GM19023 (cell line): ENCODE measurements around the gene GAL.

Source experiments
- ATAC-seq: cut with Tn5 transposase; IDR thresholded peaks from one replicate; pipeline ENCODE4 v1.9.1; 2021; ENCODE audit warnings: mild to moderate bottlenecking, moderate library complexity; ENCODE audit not compliant: unreplicated experiment

GAL gene

GRCh38 chr11:68707527-68707926, 23.2 kb downstream of the GAL start:
- no peak for ATAC-seq

- ATAC-seq = no peak
These were observed 24.7 kb downstream of the GAL start for GRCh38 chr11:68709062-68709461.

DNA sequence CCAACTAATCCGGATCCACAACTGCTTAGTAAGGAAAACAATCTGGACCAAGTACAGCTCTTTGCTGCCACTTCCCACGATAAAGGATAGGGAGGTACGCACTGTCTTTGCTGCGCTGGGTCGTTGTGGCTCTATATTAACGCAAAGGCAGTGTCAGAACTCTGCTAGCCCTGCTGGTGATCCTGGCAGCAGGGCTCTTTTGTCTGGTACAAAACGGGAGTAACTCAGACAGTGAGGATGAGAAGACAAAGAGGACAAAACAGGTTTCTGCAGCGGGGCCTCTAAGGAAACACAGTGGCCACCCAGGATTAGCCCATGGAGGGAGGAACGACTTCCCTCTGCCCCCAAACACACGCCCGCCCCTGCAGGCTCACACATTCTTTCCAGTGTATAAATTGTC, 26.1 kb downstream of the GAL start:
- no peak for ATAC-seq

DNA sequence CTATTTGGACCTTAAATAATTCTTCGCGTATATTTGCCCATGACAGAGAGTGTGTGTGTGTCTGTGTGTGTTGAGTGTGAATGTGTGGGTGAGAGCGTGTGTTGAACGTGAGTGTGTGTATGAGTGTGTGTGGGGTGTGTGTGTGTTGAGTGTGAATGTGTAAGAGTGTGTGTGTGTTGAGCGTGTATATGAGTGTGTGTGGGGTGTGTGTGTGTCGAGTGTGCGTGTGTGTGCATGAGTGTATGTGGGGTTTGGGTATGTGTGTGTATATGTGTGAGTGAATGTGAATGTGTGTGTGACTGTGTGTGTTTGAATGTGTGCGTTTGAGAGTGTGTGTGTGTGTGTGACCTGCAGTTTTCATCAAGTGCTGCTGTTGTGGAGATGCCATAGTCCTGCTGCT, 26.8 kb downstream of the GAL start:
- ATAC-seq = no peak

DNA sequence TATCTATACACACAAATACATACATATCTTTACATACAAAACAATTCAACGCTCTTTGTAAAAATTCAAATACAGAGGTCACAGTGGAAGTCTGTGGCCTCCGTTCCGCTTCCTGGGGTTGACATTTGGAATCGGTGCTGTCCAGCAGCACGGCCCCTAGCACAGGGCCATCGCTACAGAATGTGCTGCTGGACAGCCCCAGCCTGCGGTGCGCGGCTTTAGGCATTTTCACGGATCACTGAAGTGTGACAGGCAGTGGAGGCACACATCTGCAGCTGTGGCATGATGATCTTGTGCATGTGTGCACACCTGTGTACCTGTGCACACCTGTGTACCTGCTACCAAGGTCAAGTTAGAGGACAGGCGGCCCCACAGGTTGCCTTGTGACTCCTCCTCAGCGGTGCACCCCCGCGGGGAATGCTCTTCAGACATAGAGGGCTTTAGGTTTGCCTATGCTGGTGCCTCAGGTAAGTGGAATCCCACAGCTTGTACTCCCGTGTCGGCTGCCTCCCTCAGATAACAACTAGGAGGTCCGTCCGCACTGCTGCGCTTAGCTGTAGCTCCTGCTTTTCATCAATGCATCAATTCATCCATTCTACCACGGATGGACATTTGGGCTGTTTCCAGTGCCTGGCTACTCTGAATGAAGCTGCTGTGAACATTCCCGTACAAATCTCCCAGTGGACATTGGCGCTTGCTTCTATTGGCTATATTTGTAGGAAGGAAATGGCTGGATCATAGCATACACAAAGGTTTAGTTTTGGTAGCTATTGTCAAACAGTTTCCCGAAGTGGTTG, 29.9 kb downstream of the GAL start:
- ATAC-seq = no peak

DNA sequence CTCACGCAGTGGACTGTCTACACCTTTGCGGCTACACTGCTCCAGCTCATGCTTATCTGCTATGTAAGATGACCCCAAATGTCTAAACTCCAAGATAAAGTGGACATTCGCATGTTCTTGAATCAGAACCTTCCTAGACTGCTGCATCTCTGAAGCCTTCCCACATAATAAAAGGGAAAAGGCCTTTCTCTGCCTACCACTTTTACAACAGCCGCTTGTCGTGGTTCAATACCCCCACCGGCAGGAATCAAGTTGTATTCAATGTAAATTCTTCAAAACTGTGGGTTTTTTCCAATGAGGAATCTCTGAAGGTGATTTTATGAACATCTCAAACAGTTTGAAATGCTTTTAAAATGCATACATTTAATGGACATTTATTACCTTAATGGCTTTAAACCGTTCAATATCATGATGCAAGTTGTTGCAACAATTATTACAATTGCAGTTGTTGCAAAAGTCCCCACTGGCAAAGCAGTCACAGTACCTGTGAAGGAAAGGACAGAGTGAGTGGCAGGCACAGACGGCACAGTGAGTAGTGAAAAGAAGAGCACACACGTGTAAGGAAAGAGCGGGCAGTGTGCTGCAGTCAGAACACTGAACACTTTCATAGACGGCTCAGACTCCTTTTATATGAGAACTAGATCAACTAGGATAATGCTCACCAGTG, 31.2 kb downstream of the GAL start:
- no peak for ATAC-seq

DNA sequence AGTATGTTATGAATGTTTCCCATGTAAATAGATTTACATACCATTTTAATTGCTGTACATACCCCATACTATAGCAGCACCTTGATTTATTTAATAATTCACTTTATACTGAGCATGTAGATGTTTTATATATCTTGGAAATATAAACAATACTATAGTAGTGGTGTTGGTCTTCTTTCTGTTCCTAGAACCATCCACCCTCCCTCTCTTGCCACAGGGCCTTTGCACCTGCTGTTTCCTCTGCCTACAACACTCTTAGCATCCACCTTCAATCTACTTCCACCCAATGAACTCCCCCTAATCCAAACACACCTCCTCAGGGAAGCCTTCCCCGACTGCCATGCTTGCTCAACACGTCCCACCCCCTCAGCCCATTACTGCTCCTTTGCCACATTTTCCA, 36.7 kb downstream of the GAL start:
- no peak for ATAC-seq

- ATAC-seq = no peak
These were observed 37.8 kb downstream of the GAL start for GRCh38 chr11:68722143-68722542.

DNA sequence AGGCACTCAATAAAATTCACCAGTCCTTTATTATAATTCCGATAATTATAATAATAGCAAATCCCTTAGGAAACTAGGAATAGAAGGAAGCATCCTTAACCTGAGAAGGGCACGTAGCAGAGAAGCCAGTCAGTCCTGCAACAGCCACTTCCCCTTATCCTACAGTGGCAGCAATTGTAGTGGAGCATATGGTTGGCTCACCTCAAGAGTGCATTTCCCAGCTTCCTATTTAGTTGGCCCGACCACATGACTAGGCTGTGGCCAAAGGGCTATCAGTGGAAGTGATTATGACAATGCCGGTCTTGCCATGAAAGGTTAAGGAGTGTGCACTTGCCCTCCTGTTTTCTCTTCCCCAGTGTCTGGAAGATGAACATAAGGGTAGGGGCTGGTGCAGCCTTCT, 39.9 kb downstream of the GAL start:
- no peak for ATAC-seq

GRCh38 chr11:68727783-68728182, 43.4 kb downstream of the GAL start:
- no peak for ATAC-seq

- no peak for ATAC-seq
These were observed 49.8 kb downstream of the GAL start for GRCh38 chr11:68734111-68734510.

GRCh38 chr11:68735125-68735524, 50.8 kb downstream of the GAL start:
- no peak for ATAC-seq

GRCh38 chr11:68735646-68736045, 51.3 kb downstream of the GAL start:
- no peak for ATAC-seq
